ENCODE measurements around the gene PCYT1A. TPM values are rescaled to one million over a fixed set of nuclear protein-coding genes. Genes with fewer than 3 reads are reported as not detected.
A peak's percentile ranks its signal among the peaks of the same experiment; 100 is the strongest.
"Not testable (repeated sequence)": the region's sequence is repeated elsewhere in the genome, so short reads cannot be mapped to it uniquely, and the experiment has no call there.

The PCYT1A gene
- 54.9 TPM for total RNA-seq

- peak; percentile 89 for DNase-seq (ENCODE audit: low spot score)
Observed at GRCh38 chr3:196287440-196288140, at the start of gene PCYT1A. PCYT1A (minus strand) TSS chr3:196287726; CDS start chr3:196270531, 17,195 bp downstream.

- no peak for DNase-seq (ENCODE audit: low spot score)
Observed at GRCh38 chr3:196336319-196337145, 49.0 kb upstream of the PCYT1A start.

- DNase-seq (ENCODE audit: low spot score) = no peak
Observed at GRCh38 chr3:196335503-196335948, 48.0 kb upstream of the PCYT1A start.

GRCh38 chr3:196334982-196335381 lies 47.5 kb upstream of the PCYT1A start:
- no peak for DNase-seq (ENCODE audit: low spot score)

- no peak for DNase-seq (ENCODE audit: low spot score)
Observed at GRCh38 chr3:196332168-196332567, 44.6 kb upstream of the PCYT1A start.

- DNase-seq (ENCODE audit: low spot score) = no peak
Observed at GRCh38 chr3:196327405-196327804, 39.9 kb upstream of the PCYT1A start.

- no peak for DNase-seq (ENCODE audit: low spot score)
Observed at GRCh38 chr3:196326936-196327335, 39.4 kb upstream of the PCYT1A start.

- no peak for DNase-seq (ENCODE audit: low spot score)
Observed at GRCh38 chr3:196323691-196324090, 36.2 kb upstream of the PCYT1A start.

- DNase-seq (ENCODE audit: low spot score) = no peak
Observed at GRCh38 chr3:196323016-196323415, 35.5 kb upstream of the PCYT1A start.

GRCh38 chr3:196321162-196321561 lies 33.6 kb upstream of the PCYT1A start:
- no peak for DNase-seq (ENCODE audit: low spot score)

GRCh38 chr3:196320137-196320536 lies 32.6 kb upstream of the PCYT1A start:
- DNase-seq (ENCODE audit: low spot score) = no peak

- peak; percentile 88 for DNase-seq (ENCODE audit: low spot score)
Observed at GRCh38 chr3:196317687-196318467, 30.4 kb upstream of the PCYT1A start, which contains the start of gene DYNLT2B. DYNLT2B (minus strand) TSS chr3:196318240; CDS start chr3:196318152, 88 bp downstream.

GRCh38 chr3:196316799-196317686 lies 29.5 kb upstream of the PCYT1A start:
- not testable (repeated sequence) for DNase-seq (ENCODE audit: low spot score)

GRCh38 chr3:196315821-196316220 lies 28.3 kb upstream of the PCYT1A start:
- no peak for DNase-seq (ENCODE audit: low spot score)

- no peak for DNase-seq (ENCODE audit: low spot score)
Observed at GRCh38 chr3:196314597-196314996, 27.1 kb upstream of the PCYT1A start.

- DNase-seq (ENCODE audit: low spot score) = not testable (repeated sequence)
Observed at GRCh38 chr3:196314086-196314485, 26.6 kb upstream of the PCYT1A start.

- not testable (repeated sequence) for DNase-seq (ENCODE audit: low spot score)
Observed at GRCh38 chr3:196302960-196303359, 15.4 kb upstream of the PCYT1A start.

GRCh38 chr3:196302551-196302950 lies 15.0 kb upstream of the PCYT1A start:
- not testable (repeated sequence) for DNase-seq (ENCODE audit: low spot score)

GRCh38 chr3:196298521-196298920 lies 11.0 kb upstream of the PCYT1A start:
- no peak for DNase-seq (ENCODE audit: low spot score)

- no peak for DNase-seq (ENCODE audit: low spot score)
Observed at GRCh38 chr3:196292286-196292923, 4.9 kb upstream of the PCYT1A start.

- DNase-seq (ENCODE audit: low spot score) = no peak
Observed at GRCh38 chr3:196288141-196288460, 575 bp upstream of the PCYT1A start.

All from mucosa of gallbladder (tissue), 1 donor.